Choroid plexus epithelial cell (primary cell): ENCODE measurements around the gene SLC15A1.
A peak's percentile ranks its signal among the peaks of the same experiment; 100 is the strongest.

Experiments
- DNase-seq: peaks from one replicate; pipeline ENCODE4 v3.0.0-alpha.2; 2010; ENCODE audit warnings: low read depth
- H3K4me3 ChIP-seq: 2 replicates; pipeline ENCODE4 v1.5.1; 2011; ENCODE audit warnings: low read depth, mild to moderate bottlenecking, control low read depth, low read length, moderate library complexity
- CTCF ChIP-seq: conservative IDR thresholded peaks from 2 replicates; pipeline ENCODE4 v1.5.1; 2011; ENCODE audit warnings: low read depth, mild to moderate bottlenecking, control low read depth, inconsistent platforms, low read length, moderate library complexity

The SLC15A1 gene

GRCh38 chr13:98707281-98707999, 45.0 kb downstream of the SLC15A1 start:
- DNase-seq = no peak

GRCh38 chr13:98706446-98707110, 45.9 kb downstream of the SLC15A1 start:
- TF ChIP-seq CTCF = no peak
- DNase-seq = peak; percentile 41

More at GRCh38 chr13:98707281-98707999, 45.0 kb downstream of the SLC15A1 start:
- H3K4me3 ChIP-seq = no peak overlapping the region
- no peak for TF ChIP-seq CTCF

GRCh38 chr13:98697791-98698190, 54.7 kb downstream of the SLC15A1 start:
- no peak for TF ChIP-seq CTCF
- no peak for DNase-seq

More at GRCh38 chr13:98706446-98707110, 45.9 kb downstream of the SLC15A1 start:
- H3K4me3 ChIP-seq = no peak overlapping the region

GRCh38 chr13:98693756-98694155, 58.7 kb downstream of the SLC15A1 start:
- no peak overlapping the region for H3K4me3 ChIP-seq
- TF ChIP-seq CTCF = no peak
- no peak for DNase-seq

More at GRCh38 chr13:98697791-98698190, 54.7 kb downstream of the SLC15A1 start:
- H3K4me3 ChIP-seq = no peak overlapping the region

- no peak overlapping the region for H3K4me3 ChIP-seq
- no peak for TF ChIP-seq CTCF
- DNase-seq = no peak
These were observed 61.1 kb downstream of the SLC15A1 start for GRCh38 chr13:98691360-98691759.

GRCh38 chr13:98690348-98691022, 62.0 kb downstream of the SLC15A1 start:
- TF ChIP-seq CTCF = no peak
- DNase-seq = no peak
- H3K4me3 ChIP-seq = no peak overlapping the region
